Liver (tissue), 3 donors: ENCODE data around the gene UBIAD1.

Source experiments
- FOXA1 ChIP-seq: IDR thresholded peaks from 2 replicates; pipeline ENCODE4 v1.6.1; 2016; ENCODE audit warnings: antibody characterized with exemption
- GABPA ChIP-seq, 2 donors: IDR thresholded peaks in 1 of 2; conservative IDR thresholded peaks in 1 of 2; 2 replicates each; pipeline ENCODE4 v1.6.1; 2016; ENCODE audit warnings: antibody characterized with exemption in 2 of 2, mild to moderate bottlenecking in 1 of 2, moderate library complexity in 1 of 2
- HNF4G ChIP-seq: IDR thresholded peaks from 2 replicates; pipeline ENCODE4 v1.6.1; 2016; ENCODE audit warnings: antibody characterized with exemption
- RAD21 ChIP-seq, 2 donors: IDR thresholded peaks; 2 replicates each; pipeline ENCODE4 v1.6.1; 2016; ENCODE audit warnings: antibody characterized with exemption in 2 of 2, mild to moderate bottlenecking in 2 of 2
- SP1 ChIP-seq: IDR thresholded peaks from 2 replicates; pipeline ENCODE4 v1.6.1; 2018; ENCODE audit warnings: antibody characterized with exemption, mild to moderate bottlenecking
- TAF1 ChIP-seq: conservative IDR thresholded peaks from 2 replicates; pipeline ENCODE4 v1.6.1; 2016; ENCODE audit warnings: antibody characterized with exemption, mild to moderate bottlenecking
- YY1 ChIP-seq: IDR thresholded peaks from 2 replicates; pipeline ENCODE4 v1.6.1; 2016; ENCODE audit warnings: antibody characterized with exemption, mild to moderate bottlenecking
- TF ChIP-seq, protein P1 (sequence below): fragments of 150-350 bp; IDR thresholded peaks from 2 replicates; pipeline ENCODE4 v1.5.1; 2017; ENCODE audit warnings: improper control_type of control experiment, low read depth, low read length; ENCODE audit not compliant: missing input control
- TF ChIP-seq, protein P2 (sequence below): IDR thresholded peaks from 2 replicates; pipeline ENCODE4 v1.6.1; 2016; ENCODE audit warnings: antibody characterized with exemption
- TF ChIP-seq, protein P3 (sequence below): IDR thresholded peaks from 2 replicates; pipeline ENCODE4 v1.6.1; 2016; ENCODE audit warnings: antibody characterized with exemption, mild to moderate bottlenecking
- donor health status: healthy.
- donor health status: healthy.

DNA sequence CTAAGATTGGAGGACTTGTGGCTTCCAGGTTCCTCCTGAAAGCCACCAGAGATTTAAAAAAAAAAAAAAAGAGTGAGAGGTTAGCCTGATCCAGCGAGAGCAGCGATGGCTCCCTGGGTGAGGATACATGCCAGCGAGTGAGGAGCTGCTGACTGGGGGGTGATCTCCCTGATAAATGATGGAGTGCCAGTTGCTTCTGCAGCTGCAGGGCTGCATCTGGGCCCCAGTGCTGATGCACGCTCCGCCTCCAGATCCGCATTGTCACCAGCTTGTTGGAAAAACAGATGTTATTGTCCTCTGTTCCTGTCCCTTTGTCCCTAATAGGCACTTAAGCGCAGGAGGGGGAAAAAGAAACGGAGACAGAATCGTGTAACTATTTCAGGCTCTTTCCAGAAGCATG is 28.6 kb downstream of the UBIAD1 start:
- TF ChIP-seq, protein P1, sequence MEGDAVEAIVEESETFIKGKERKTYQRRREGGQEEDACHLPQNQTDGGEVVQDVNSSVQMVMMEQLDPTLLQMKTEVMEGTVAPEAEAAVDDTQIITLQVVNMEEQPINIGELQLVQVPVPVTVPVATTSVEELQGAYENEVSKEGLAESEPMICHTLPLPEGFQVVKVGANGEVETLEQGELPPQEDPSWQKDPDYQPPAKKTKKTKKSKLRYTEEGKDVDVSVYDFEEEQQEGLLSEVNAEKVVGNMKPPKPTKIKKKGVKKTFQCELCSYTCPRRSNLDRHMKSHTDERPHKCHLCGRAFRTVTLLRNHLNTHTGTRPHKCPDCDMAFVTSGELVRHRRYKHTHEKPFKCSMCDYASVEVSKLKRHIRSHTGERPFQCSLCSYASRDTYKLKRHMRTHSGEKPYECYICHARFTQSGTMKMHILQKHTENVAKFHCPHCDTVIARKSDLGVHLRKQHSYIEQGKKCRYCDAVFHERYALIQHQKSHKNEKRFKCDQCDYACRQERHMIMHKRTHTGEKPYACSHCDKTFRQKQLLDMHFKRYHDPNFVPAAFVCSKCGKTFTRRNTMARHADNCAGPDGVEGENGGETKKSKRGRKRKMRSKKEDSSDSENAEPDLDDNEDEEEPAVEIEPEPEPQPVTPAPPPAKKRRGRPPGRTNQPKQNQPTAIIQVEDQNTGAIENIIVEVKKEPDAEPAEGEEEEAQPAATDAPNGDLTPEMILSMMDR, result no peak
- TF ChIP-seq HNF4G (no peak), SP1 (no peak), GABPA (IDR thresholded peaks at IDR 0.05 in 1 of 2, conservative IDR thresholded peaks at IDR 0.05 in 1 of 2) (no peak), FOXA1 (no peak), RAD21 (IDR thresholded peaks at IDR 0.05) (no peak), TAF1 (no peak), YY1 (no peak)
- TF ChIP-seq, protein P2, sequence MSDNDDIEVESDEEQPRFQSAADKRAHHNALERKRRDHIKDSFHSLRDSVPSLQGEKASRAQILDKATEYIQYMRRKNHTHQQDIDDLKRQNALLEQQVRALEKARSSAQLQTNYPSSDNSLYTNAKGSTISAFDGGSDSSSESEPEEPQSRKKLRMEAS, result no peak
- TF ChIP-seq, protein P3, sequence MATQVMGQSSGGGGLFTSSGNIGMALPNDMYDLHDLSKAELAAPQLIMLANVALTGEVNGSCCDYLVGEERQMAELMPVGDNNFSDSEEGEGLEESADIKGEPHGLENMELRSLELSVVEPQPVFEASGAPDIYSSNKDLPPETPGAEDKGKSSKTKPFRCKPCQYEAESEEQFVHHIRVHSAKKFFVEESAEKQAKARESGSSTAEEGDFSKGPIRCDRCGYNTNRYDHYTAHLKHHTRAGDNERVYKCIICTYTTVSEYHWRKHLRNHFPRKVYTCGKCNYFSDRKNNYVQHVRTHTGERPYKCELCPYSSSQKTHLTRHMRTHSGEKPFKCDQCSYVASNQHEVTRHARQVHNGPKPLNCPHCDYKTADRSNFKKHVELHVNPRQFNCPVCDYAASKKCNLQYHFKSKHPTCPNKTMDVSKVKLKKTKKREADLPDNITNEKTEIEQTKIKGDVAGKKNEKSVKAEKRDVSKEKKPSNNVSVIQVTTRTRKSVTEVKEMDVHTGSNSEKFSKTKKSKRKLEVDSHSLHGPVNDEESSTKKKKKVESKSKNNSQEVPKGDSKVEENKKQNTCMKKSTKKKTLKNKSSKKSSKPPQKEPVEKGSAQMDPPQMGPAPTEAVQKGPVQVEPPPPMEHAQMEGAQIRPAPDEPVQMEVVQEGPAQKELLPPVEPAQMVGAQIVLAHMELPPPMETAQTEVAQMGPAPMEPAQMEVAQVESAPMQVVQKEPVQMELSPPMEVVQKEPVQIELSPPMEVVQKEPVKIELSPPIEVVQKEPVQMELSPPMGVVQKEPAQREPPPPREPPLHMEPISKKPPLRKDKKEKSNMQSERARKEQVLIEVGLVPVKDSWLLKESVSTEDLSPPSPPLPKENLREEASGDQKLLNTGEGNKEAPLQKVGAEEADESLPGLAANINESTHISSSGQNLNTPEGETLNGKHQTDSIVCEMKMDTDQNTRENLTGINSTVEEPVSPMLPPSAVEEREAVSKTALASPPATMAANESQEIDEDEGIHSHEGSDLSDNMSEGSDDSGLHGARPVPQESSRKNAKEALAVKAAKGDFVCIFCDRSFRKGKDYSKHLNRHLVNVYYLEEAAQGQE, result no peak
